ENCODE results near the gene TXNRD1.
A peak's percentile ranks its signal among the peaks of the same experiment; 100 is the strongest.
"Not testable (repeated sequence)": the region's sequence is repeated elsewhere in the genome, so short reads cannot be mapped to it uniquely, and the experiment has no call there.

Gene TXNRD1

DNA sequence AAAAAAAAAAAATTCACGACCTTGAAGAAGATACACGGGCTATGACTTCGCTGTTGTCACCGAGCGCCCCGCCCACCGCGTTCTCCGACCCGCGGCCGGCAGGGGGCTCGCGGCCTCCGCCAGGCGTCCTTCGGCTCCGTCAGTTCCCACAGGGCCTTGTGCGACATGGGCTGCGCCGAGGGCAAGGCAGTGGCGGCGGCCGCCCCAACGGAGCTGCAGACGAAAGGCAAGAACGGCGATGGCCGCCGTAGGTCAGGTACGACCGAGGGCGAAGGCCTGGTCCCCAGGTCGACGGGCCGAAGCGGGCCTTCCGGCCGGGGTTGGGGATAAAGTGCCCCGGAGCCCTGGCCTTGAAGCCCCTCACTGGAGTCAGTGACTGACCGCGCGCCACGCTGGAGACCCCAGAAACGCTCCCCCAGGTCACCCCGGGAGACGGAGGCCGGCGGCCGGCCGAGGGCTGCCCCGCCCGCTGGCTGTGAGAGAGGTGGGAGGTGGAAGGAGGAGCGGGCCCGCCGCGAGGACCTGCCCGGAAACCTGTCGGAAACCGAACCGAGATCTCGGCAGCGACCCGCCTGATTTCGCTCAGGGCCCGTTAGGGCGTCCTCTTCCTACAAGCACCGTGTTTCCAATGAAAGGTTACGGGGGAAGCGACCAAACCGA lies at the start of gene TXNRD1:
TSS of gene TXNRD1 (plus strand) at position 142 of the 660 bp plus-strand sequence. CDS start at position 166, 24 bp downstream.
- DNase-seq (ENCODE audit: low spot score), result peak; percentile 80

- DNase-seq (ENCODE audit: low spot score), result no peak
These were observed 49.8 kb upstream of the TXNRD1 start for GRCh38 chr12:104165801-104166200.

- no peak for DNase-seq (ENCODE audit: low spot score)
These were observed 49.1 kb upstream of the TXNRD1 start for GRCh38 chr12:104166465-104166864.

DNA sequence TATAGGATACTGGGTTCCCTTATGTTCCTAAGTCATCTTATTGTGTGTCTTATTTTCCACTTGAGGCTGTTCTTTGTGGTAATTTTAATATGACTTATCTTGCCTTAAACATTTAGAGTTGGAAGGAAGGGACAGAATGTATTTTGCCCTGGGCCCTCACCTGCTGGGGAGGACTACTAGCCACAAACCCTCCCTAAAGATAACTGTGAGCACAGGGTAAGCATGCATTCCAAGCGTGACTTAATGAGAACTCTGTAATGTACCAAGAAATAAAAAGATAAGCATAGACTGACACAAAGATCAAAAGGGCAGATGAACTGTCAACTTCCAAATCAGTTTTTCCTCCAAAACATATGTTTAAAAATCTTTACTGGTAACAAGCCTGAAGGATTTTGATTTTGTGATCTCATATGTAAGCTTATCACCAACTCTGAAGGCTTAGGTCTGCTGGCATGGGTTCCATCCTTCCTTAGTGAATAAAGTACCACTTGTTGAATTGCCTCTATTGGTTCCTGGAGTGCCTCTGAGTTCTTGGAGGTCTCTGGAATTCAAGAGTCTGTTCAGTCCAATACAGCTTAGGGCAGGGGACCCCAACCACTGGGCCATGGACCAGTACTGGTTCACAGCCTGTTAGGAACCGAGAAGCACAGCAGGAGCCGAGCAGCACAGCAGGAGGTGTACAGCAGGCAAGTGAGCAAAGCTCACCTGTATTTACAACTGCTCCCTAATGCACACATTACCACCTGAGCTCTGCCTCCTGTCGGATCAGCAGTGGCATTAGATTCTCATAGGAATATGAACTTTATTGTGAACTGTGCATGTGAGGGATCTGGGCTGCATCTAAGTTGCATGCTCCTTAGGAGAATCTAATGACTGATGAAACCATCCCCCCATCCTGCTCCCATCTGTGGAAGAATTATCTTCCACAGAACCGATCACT lies 47.8 kb upstream of the TXNRD1 start:
- DNase-seq (ENCODE audit: low spot score), result no peak

DNA sequence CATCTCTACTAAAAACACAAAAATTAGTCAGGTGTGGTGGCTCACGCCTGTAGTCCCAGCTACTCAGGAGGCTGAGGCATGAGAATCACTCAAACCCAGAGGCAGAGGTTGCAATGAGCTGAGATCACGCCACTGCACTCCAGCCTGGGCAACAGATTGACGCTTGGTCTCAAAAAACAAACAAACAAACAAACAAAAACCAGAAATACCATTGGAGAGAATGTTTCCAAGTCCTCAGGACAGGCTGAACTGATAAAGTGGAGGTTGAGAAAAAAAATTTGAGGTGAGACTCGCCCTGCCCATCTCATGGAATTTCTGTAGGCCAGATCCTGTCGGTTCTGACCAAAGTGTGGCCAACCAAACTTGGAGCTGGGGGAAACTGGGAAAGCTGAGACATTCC lies 47.0 kb upstream of the TXNRD1 start:
- no peak for DNase-seq (ENCODE audit: low spot score)

GRCh38 chr12:104171785-104172569 lies 43.6 kb upstream of the TXNRD1 start:
- DNase-seq (ENCODE audit: low spot score), result no peak

- no peak for DNase-seq (ENCODE audit: low spot score)
These were observed 43.0 kb upstream of the TXNRD1 start for GRCh38 chr12:104172570-104172947.

- DNase-seq (ENCODE audit: low spot score), result not testable (repeated sequence)
These were observed 41.8 kb upstream of the TXNRD1 start for GRCh38 chr12:104173804-104174203.

DNA sequence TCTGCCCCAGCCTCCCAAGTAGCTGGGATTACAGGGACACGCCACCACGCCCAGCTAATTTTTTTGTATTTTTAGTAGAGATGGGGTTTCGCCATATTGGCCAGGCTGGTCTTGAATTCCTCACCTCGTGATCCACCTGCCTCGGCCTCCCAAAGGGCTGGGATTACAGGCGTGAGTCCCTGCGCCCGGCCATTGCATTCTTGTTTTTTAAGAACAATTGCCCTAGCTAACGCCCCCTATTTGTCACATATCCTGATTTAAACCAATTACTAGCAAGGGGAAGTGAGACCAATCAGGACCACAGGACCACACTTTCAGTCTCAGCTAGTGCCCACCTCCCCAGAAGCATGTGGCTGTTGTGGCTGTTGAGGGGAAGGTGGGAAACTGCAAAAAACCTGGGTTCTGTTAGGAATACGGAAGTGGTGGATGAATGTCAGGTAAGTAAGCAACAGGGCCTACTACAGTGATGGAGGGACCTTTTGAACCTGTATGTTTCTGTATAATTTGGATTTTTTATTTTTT lies 39.8 kb upstream of the TXNRD1 start:
- no peak for DNase-seq (ENCODE audit: low spot score)

DNA sequence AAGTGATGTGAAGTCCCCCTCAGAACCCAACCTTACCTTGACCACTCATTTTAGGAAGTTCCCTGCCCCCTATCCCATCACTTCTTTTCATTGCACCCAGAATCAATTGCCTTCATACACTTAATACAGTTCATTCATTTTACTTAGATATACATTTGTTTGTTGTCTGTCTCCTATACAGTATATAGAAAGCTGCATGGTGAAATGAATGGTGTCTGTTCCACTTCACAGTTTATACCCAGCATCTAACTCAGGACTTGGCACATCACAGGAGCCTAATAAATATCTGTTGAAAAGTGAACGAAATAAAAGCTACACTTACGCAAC lies 38.3 kb upstream of the TXNRD1 start:
- no peak for DNase-seq (ENCODE audit: low spot score)

GRCh38 chr12:104177663-104178501 lies 37.7 kb upstream of the TXNRD1 start:
- DNase-seq (ENCODE audit: low spot score), result no peak

GRCh38 chr12:104180374-104180773 lies 35.2 kb upstream of the TXNRD1 start:
- no peak for DNase-seq (ENCODE audit: low spot score)

DNA sequence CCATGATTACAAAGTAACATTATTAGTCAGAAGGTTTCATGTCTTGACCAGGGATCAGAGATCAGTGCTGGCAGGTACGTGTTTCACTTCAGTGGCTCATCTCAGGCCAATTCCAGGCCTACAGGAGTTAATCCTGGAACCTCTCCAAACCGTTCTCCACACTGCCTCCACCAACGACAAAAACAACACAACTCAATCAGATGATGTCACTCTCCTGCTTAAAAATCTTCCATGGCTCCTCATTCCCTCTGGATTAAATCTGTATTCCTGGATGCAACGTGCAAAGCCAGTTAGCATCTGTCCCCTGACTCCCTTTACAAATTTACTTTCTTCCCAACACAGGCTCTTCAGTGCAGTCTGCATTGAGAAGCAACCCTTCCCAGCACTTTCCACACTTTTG lies 34.3 kb upstream of the TXNRD1 start:
- DNase-seq (ENCODE audit: low spot score), result no peak

GRCh38 chr12:104182144-104182543 lies 33.4 kb upstream of the TXNRD1 start:
- DNase-seq (ENCODE audit: low spot score), result no peak

DNA sequence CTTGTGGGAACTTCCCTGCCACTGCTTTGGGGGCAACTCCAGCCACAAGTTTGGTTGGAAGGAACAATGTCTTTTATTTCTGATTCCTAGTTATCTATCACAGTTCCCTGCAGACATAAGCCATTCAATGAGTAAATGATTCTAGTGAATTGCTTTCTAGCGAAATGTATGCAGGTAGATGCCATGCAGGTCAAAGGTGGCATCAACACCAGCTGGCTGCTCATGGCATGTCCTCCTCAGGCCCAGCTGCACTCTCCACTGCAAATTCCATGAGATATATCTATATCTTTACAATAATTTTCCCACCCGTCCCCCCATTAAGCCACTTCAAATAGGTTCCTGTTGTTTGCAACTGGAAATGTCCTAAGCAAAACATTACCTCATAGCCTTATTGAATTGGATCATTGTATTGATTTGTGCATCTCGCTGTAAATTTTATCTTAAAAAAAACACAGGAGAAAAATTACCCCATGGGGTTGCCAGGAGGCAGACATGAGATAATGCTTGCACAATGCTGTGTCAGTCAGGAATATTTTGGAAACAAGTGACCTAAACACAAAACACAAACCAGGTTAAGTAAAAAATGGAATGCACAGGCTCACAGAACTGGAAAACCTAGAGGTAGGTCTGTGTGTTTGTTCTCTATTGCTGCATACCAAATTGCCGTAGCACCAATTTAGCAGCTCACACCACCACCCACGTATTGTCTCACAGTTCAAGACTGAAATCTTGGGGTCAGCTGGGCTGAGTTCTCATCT lies 32.8 kb upstream of the TXNRD1 start:
- DNase-seq (ENCODE audit: low spot score), result no peak

GRCh38 chr12:104183443-104183842 lies 32.1 kb upstream of the TXNRD1 start:
- DNase-seq (ENCODE audit: low spot score), result no peak

- DNase-seq (ENCODE audit: low spot score), result no peak
These were observed 28.0 kb upstream of the TXNRD1 start for GRCh38 chr12:104187446-104188155.

GRCh38 chr12:104188534-104188933 lies 27.0 kb upstream of the TXNRD1 start:
- no peak for DNase-seq (ENCODE audit: low spot score)

DNA sequence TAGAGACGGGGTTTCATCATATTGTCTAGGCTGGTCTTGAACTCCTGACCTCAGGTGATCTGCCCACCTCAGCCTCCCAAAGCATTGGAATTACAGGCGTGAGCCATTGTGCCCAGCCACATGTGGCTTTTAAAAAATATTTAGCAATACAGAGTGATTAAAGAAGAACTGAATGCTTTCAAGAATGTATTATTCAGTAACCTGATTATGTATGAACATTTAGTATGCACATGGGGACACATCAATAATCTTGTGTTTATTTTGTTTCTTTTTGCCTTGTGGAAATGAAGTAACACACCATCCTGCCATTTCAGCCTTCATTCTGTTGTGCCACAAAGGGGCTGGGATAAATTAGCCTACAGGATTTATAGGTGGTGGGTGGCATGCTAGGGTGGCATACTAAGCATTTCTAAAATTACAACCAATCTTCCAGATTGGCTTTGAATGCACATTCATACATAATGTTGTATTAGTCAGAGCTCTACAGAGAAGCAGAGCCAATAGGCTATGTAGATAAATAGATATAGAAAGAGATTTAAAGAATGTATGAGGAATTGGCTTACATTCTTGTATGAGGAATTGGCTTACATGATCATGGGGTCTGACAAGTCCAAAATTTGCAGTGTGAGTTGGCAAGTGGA lies 25.5 kb upstream of the TXNRD1 start:
- no peak for DNase-seq (ENCODE audit: low spot score)

Data from NAMALWA (cell line).